GM19025 (cell line): ENCODE results near the gene RAB22A.
"Not testable (repeated sequence)": the region's sequence is repeated elsewhere in the genome, so short reads cannot be mapped to it uniquely, and the experiment has no call there.

Source experiments
- ATAC-seq: cut with Tn5 transposase; IDR thresholded peaks from one replicate; pipeline ENCODE4 v1.9.1; 2021; ENCODE audit warnings: mild to moderate bottlenecking, low read depth, moderate library complexity; ENCODE audit not compliant: unreplicated experiment

RAB22A gene

GRCh38 chr20:58340853-58341252 is 31.3 kb downstream of the RAB22A start:
- no peak for ATAC-seq

GRCh38 chr20:58342104-58342945 is 32.8 kb downstream of the RAB22A start:
- no peak for ATAC-seq

GRCh38 chr20:58344741-58345140 is 35.2 kb downstream of the RAB22A start:
- ATAC-seq: no peak

GRCh38 chr20:58349570-58349969 is 40.1 kb downstream of the RAB22A start:
- no peak for ATAC-seq

GRCh38 chr20:58352468-58352867 is 43.0 kb downstream of the RAB22A start:
- ATAC-seq: no peak

GRCh38 chr20:58359441-58359840 is 49.9 kb downstream of the RAB22A start:
- ATAC-seq: no peak

- ATAC-seq: no peak
Measured at GRCh38 chr20:58360936-58361335, 51.4 kb downstream of the RAB22A start.

- ATAC-seq: no peak
Measured at GRCh38 chr20:58361481-58362205, 52.1 kb downstream of the RAB22A start.

- no peak for ATAC-seq
Measured at GRCh38 chr20:58362206-58362516, 52.6 kb downstream of the RAB22A start.

GRCh38 chr20:58362970-58363369 is 53.5 kb downstream of the RAB22A start:
- ATAC-seq: no peak

GRCh38 chr20:58366866-58367265 is 57.4 kb downstream of the RAB22A start:
- no peak for ATAC-seq

- no peak for ATAC-seq
Measured at GRCh38 chr20:58372806-58373205, 63.3 kb downstream of the RAB22A start.

GRCh38 chr20:58373296-58373695 is 63.8 kb downstream of the RAB22A start:
- ATAC-seq: not testable (repeated sequence)

- no peak for ATAC-seq
Measured at GRCh38 chr20:58374027-58374850, 64.7 kb downstream of the RAB22A start.

- ATAC-seq: no peak
Measured at GRCh38 chr20:58374906-58375758, 65.6 kb downstream of the RAB22A start.

GRCh38 chr20:58375759-58376352 is 66.3 kb downstream of the RAB22A start:
- ATAC-seq: no peak

GRCh38 chr20:58377017-58377416 is 67.5 kb downstream of the RAB22A start:
- no peak for ATAC-seq

GRCh38 chr20:58377766-58378401 is 68.4 kb downstream of the RAB22A start:
- ATAC-seq: no peak

GRCh38 chr20:58378704-58379103 is 69.2 kb downstream of the RAB22A start:
- ATAC-seq: no peak
